LNCAP (cell line): ENCODE measurements around the gene PLPP2.

Source experiments
- TF ChIP-seq, protein P1 (sequence below): fragments of 450-650 bp; IDR thresholded peaks from 2 replicates; pipeline ENCODE4 v1.5.1; 2017; ENCODE audit warnings: mild to moderate bottlenecking

PLPP2 gene

DNA sequence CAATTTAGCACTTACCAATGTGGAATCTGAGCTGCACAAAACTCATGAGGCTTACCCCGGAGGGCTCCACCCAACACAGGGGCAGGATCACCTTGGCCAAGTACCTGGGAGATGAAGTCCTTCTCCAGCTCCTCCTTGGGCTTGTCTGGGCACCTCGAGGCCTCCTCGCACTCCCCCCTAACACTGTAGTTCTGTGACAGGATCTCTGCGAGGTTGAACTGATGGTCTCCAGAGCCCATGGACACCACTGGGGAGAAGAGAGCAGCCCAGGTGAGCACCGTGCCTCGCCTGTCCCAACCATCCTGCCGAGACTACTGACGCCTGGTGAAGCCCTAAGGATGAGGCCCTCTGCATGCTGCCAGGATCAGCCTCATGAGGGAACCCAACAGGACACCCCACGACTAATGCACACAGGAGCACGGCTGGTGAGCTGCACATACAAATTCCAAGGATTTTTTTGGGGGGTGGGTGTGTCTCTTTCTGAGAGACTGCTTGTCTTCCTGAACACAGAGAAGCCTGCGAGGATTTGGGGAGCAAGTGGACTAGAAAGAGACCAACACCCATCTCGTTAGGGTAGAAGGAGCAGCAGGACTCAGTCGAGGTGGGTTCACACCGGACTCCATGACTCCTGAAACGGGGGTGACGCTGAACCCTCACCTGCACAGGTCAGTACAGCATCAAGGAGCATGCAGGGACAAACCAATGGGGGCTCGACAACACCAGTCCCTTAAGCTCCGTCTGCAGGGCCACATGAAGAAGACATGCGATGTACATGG is 43.3 kb upstream of the PLPP2 start:
- TF ChIP-seq, protein P1, sequence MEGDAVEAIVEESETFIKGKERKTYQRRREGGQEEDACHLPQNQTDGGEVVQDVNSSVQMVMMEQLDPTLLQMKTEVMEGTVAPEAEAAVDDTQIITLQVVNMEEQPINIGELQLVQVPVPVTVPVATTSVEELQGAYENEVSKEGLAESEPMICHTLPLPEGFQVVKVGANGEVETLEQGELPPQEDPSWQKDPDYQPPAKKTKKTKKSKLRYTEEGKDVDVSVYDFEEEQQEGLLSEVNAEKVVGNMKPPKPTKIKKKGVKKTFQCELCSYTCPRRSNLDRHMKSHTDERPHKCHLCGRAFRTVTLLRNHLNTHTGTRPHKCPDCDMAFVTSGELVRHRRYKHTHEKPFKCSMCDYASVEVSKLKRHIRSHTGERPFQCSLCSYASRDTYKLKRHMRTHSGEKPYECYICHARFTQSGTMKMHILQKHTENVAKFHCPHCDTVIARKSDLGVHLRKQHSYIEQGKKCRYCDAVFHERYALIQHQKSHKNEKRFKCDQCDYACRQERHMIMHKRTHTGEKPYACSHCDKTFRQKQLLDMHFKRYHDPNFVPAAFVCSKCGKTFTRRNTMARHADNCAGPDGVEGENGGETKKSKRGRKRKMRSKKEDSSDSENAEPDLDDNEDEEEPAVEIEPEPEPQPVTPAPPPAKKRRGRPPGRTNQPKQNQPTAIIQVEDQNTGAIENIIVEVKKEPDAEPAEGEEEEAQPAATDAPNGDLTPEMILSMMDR: no peak

DNA sequence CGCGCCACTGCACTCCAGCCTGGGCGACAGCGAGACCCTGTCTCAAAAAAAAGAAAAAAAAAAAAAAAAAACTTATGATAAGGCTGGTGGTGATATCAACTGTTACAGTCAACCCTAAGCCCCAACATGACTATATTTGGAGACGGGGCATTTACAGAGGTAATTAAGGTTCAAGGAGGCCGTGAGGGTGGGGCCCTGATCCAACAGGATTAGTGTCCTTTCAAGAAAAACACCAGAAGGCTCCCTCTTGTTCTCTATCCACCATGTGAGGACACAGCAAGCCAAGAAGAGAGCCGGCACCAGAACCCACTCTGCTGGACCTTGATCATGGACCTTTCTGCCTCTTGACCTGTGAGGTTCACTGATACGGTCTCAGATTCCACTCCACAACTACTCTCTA is 39.3 kb upstream of the PLPP2 start:
- TF ChIP-seq, protein P1: no peak

DNA sequence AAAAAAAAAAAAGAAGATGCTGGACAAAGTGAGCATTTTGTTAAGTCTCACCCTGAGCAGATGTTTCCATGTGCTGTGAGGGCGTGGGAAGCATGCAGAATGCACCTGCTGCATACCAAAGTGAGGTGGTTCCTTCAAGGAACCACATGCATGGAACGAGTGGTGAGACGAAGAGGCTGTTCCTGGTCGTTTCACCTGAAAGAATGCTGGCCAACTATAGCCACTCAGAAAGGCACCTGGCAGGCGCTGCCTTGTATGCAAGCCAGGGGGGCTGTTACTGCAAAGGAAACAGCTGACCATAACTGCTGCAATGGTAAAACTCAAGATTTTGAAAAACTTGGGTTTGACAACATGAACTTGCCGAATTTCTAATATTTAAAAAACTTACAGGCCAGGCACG is 38.7 kb upstream of the PLPP2 start:
- TF ChIP-seq, protein P1: no peak

DNA sequence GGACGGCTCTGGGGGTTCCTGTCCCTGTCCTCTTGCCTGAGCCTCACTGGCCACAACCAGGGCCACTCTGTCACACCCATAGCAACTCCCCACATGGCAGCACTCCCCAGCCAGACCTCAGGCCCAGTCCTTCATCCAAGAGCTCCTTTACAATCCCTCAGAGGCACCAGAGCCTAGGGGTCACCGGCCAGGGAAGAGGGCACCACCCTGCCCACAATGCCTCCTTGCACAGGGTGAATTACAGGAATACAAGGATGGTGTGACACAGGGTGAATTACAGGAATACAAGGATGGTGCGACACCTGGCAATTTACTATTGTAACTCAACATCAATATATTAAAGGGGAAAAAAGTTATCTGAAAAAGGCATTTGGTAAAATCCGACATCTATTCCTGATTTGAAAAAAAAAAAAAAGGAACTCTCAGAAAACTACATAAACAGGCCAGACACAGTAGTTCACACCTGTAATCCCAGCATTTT is 36.9 kb upstream of the PLPP2 start:
- TF ChIP-seq, protein P1: no peak

DNA sequence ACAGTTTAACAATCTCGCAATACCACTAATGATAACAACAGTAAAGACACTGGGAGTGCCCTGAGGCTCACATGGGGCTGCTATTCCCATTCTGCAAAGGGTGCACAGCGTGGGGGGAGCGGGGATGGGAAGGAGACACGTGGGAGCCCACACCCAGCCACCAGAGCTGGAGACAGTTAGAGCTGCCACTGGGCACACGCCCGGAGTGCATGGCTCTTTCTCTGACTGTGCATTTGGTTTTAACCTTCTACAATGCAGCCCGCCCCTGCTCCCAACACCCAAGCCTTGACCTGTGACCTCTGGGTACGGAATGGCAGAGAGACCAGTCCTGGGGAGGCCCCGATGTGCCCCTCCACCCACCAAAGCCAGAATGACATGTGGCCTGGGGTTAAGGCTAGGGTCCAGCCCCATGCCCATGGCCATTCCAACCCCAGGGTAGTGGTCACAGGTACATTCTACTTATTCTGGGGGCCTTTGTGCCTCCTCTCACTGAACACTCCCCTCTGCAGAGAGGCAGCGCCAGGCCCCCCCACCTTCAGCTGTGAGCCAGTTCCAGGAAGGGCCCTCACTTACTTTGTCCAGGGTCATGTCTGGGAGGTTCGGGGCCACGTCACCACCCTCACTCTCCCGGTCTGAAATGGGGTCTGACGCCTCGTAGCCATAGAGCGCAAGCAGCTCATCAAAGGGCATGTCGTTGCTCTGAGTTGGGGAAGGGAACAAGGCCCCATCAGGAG is 36.3 kb upstream of the PLPP2 start:
- TF ChIP-seq, protein P1: no peak

DNA sequence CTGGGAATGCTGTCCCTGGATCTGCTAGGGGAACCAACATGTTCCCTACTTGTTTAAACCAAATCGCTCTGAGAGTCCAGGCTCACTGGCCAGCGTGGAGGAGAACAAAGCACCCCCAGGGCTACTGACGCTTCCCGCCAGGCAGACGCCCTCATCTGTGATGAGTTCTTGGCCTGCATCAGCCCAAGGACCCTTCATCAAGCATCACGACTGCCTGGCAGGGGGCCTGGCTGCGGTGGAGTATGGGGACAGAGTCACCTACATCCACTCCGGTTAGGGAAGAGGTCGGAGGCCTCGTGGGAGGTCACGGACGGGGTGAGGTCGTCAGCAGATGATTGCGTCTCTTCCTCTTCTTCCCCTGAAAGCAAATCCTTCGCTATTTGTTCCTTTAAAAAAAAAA is 35.7 kb upstream of the PLPP2 start:
- TF ChIP-seq, protein P1: no peak

DNA sequence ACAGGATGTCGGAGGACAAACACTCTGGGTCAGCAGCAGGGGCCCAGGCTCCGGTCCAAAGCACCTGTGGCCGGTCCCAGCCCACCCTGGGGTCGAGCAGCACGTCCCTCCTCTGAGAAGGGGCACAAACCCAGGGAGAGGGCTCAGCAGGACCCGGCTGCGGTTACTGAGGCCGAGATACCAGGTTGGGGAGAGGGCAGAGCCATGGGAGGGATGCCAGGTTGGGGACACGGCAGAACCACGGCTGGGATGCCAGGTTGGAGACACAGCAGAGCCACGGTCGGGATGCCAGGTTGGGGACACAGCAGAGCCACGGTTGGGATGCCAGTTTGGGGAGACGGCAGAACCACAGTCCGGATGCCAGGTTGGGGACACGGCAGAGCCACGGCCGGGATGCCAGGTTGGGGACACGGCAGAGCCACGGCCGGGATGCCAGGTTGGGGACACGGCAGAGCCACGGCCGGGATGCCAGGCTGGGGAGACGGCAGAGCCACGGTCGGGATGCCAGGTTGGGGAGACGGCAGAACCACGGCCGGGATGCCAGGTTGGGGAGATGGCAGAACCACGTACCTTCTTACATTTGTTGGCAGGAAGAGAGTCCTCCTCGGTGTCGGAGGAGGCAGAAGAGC is 34.8 kb upstream of the PLPP2 start:
- TF ChIP-seq, protein P1: no peak
